ENCODE results near the gene PLA2G4A.
"Not testable (repeated sequence)": the region's sequence is repeated elsewhere in the genome, so short reads cannot be mapped to it uniquely, and the experiment has no call there.

Gene PLA2G4A

DNA sequence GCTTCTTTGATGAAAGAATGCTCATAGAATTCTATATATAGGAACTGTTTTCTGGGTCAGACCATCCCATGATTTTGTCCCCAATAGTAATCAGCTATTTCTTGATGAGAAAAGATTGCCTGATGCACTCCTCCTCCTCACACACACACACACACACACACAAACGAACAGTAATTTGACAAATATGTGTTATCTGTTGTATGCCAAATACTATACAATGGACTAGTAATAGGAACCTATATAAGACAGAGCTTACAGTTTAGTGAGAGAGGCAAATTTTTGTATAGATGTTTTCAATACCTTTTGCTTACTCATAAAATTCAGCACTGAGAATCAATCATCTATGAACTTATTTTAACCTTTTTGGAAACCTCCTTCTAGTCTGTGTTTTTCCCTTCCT is 76.8 kb downstream of the PLA2G4A start:
- no peak for TF ChIP-seq CTCF (conservative IDR thresholded peaks at IDR 0.05; ENCODE audit: low read length)
- no peak for DNase-seq (ENCODE audit: low read depth)
- no peak overlapping the region for H3K4me3 ChIP-seq (ENCODE audit: low read length)

- no peak for DNase-seq (ENCODE audit: low read depth)
- TF ChIP-seq CTCF (conservative IDR thresholded peaks at IDR 0.05; ENCODE audit: low read length), result no peak
- H3K4me3 ChIP-seq (ENCODE audit: low read length), result no peak overlapping the region
Observed at GRCh38 chr1:186915555-186915954, 86.8 kb downstream of the PLA2G4A start.

GRCh38 chr1:186917106-186917786 is 88.5 kb downstream of the PLA2G4A start:
- DNase-seq (ENCODE audit: low read depth), result peak; percentile 45
- peak; percentile 46 for TF ChIP-seq CTCF (conservative IDR thresholded peaks at IDR 0.05; ENCODE audit: low read length)
- not testable (repeated sequence) for H3K4me3 ChIP-seq (ENCODE audit: low read length)

DNA sequence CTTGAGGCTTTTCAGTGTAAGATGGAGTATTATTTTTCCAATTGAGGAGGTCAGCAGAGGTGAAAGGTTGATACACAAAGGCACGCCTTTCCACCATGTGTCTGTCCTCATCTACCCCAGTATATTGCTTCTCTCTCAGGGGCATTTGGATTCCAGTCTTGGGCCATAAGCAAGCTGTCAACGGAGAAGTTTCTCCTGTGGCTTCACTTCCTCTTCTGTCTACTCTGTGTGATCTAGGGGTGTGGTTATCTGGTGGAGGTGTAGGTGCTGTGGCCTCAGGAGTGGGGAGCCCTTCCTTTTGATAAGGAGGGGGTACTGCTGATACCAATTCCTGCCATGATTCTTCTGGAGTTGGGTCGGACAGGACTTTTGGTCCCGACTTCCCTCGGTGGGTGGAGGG is 92.6 kb downstream of the PLA2G4A start:
- DNase-seq (ENCODE audit: low read depth); H3K4me3 ChIP-seq (ENCODE audit: low read length): not testable (repeated sequence)

DNA sequence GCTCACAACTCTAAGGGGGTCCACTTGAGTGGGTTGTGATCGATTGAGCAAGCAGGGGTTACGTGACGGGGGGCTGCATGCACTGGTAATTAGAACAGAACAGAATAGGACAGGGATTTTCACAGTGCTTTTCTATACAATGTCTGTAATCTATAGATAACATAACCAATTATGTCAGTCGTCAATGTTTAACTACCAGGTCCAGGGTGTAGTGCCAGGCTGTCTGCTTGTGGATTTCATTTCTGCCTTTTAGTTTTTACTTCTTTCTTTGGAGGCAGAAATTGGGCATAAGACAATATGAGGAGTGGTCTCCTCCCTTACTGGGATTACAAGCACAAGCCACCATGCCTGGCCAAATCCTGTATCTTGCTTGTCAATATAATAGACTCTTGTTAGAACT is 94.1 kb downstream of the PLA2G4A start:
- not testable (repeated sequence) for H3K4me3 ChIP-seq (ENCODE audit: low read length); DNase-seq (ENCODE audit: low read depth)

DNA sequence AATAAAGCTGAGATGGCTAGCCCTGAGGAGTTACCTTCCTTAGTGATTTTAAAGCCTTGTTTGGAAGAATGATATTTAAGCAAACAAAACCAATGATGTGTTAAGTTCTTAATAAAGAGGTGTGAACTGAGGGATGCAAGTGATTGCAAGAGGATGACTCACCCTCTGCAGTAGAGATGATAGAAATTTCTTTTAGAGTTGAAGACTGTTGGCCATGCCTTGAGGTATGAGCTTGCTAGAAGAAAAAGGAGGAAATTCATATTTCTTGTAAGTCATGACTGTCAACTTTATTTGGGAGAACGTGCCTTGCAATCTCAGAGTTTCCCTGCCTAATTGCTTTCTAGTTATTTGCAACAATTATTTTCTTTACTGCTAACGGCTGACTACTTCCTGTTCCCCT is 94.7 kb downstream of the PLA2G4A start:
- TF ChIP-seq CTCF (conservative IDR thresholded peaks at IDR 0.05; ENCODE audit: low read length), result no peak
- DNase-seq (ENCODE audit: low read depth), result no peak
- H3K4me3 ChIP-seq (ENCODE audit: low read length), result no peak overlapping the region

DNA sequence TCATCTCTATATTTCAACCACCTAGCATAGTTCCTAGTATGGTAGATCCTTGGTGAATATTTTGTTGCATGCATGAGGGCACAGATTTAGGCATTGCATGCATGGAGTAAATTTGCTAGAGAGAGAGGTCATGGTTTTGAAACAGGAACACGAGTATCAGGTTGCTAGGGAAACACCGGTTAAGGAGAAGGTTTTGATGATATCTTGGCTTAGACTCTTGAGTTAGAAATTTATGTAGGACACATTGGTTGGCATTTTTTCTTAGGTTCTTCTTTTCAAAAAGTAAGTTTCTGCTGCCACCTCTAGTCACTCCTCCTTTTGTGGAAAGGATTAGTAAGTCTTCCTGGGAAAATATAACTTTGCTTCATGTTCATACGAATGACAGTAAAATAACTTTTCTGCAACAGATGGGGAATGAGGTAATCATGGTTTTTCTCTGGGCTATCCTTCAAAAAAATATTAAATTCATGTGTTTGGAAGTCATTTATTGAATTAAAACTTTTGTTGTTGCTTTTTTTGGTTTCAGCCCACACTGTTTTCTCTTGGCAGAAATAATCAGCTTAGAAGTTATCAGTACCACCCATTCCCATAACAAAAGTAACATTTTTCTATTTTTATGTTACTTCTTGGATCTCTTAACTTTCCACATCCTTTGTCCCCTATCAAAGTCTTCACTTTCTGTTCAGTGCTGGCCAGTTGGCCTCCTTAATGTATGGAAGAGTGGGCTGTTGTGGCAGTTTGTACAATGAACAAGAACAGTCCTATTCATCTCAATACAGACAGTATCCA is 97.3 kb downstream of the PLA2G4A start:
- no peak overlapping the region for H3K4me3 ChIP-seq (ENCODE audit: low read length)
- no peak for TF ChIP-seq CTCF (conservative IDR thresholded peaks at IDR 0.05; ENCODE audit: low read length)
- DNase-seq (ENCODE audit: low read depth), result peak; percentile 36

DNA sequence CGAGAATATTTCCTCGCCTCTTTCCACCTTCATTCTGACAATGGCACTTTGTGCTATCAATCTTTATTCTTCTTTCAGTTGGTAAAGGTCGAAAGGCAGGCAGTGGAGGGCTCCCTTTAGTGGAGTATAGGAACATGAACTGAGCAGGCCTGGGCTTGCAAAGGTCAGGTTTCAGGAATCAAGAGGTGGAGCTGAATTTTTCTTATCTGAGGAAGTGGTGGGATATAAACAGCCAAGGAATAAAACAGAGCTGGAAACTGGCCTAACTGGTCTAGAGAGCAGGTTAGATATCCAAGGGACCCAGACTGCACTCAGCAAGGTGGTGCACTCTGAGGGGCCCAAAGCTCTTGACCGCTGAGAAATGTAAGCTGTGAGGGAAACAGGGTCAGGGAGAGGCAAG is 99.1 kb downstream of the PLA2G4A start:
- TF ChIP-seq CTCF (conservative IDR thresholded peaks at IDR 0.05; ENCODE audit: low read length), result no peak
- no peak for DNase-seq (ENCODE audit: low read depth)
- H3K4me3 ChIP-seq (ENCODE audit: low read length), result no peak overlapping the region

Measured in AG10803 (cell line).